ENCODE data around the gene TTC7B.

GRCh38 chr14:90551070-90551704 is 265.0 kb downstream of the TTC7B start:
- TF ChIP-seq, protein P1, sequence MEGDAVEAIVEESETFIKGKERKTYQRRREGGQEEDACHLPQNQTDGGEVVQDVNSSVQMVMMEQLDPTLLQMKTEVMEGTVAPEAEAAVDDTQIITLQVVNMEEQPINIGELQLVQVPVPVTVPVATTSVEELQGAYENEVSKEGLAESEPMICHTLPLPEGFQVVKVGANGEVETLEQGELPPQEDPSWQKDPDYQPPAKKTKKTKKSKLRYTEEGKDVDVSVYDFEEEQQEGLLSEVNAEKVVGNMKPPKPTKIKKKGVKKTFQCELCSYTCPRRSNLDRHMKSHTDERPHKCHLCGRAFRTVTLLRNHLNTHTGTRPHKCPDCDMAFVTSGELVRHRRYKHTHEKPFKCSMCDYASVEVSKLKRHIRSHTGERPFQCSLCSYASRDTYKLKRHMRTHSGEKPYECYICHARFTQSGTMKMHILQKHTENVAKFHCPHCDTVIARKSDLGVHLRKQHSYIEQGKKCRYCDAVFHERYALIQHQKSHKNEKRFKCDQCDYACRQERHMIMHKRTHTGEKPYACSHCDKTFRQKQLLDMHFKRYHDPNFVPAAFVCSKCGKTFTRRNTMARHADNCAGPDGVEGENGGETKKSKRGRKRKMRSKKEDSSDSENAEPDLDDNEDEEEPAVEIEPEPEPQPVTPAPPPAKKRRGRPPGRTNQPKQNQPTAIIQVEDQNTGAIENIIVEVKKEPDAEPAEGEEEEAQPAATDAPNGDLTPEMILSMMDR (conservative IDR thresholded peaks at IDR 0.05), result no peak
- TF ChIP-seq ZFX (IDR thresholded peaks at IDR 0.05), result no peak

All from C4-2B (cell line).